GM03348 (cell line): ENCODE results near the gene AMH.

Experiments used
- DNase-seq: peaks from one replicate; pipeline ENCODE4 v3.0.0; 2012; ENCODE audit warnings: low spot score

Gene AMH

GRCh38 chr19:2287585-2288337 is 38.6 kb downstream of the AMH start:
- no peak for DNase-seq

DNA sequence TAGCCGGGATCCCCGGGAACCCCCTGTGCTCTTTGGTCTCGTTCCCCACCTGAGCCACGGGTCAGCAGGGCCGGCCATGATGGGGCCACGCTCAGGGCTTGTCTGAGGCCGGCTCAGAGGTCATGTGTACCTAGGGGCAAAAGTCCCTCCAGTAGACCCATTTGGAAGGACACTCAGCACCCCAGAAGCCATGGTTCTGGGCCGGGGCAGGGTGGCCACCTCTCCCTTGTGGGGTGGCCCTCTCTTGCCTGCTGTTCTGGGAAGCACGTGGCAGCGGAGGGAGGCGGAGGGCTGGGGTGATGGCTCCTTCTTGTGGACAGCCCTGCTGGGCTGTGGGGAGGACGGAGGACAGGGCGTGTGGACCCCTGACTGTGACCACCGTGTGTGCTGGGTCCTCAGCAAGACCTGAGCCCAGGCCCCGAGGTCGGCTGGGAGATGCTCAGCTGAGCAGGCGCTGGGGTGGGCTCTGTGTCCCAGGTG is 39.3 kb downstream of the AMH start:
- no peak for DNase-seq

GRCh38 chr19:2288818-2289713 is 39.9 kb downstream of the AMH start:
- no peak for DNase-seq

- no peak for DNase-seq
Measured at GRCh38 chr19:2289714-2290435, 40.8 kb downstream of the AMH start.

GRCh38 chr19:2290441-2291184 is 41.5 kb downstream of the AMH start:
- no peak for DNase-seq

DNA sequence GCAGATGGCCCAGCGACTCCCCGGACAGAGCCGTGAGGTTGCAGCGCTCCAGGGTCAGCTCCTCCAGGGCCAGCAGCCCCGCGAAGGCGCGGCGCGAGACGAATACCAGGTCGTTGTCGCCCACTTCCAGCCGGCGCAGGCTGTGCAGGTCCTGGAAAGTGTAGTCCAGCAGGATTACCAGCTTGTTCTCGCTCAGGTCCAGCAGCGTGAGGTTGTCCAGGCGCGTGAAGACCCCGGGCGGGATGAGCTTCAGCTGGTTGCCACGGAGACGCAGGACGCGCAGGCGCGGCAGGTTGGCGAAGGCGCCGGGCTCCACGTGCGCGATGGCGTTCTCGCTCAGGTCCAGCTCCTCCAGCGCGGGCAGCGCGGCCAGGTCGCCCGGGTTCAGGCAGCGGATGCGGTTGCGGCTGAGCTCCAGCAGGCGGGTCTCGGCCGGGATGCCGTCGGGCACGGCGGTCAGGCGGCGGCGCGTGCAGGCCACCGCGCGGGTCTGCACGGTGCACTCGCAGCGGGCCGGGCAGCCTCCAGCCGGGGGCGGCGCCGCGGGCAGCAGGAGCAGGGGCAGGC is 42.1 kb downstream of the AMH start:
- DNase-seq: no peak

- DNase-seq: peak; percentile 83
Measured at GRCh38 chr19:2294687-2295335, 45.7 kb downstream of the AMH start.

DNA sequence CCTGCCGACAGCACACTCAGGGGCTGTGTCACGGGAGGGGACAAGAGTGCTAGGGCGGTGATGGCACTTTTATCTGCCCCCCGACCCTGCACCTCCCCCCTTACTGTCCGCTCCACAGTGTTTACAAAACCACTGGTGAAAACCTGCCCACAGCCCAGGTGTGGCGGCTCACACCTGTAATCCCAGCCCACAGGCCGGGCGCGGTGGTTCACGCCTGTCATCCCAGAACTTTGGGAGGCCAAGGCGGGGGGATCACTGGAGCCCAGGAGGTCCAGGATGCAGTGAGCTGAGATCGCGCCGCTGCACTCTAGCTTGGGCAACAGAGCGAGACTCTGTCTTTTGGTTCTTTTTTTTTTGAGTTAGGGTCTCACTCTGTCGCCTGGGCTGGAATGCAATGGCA is 47.0 kb downstream of the AMH start:
- no peak for DNase-seq

DNA sequence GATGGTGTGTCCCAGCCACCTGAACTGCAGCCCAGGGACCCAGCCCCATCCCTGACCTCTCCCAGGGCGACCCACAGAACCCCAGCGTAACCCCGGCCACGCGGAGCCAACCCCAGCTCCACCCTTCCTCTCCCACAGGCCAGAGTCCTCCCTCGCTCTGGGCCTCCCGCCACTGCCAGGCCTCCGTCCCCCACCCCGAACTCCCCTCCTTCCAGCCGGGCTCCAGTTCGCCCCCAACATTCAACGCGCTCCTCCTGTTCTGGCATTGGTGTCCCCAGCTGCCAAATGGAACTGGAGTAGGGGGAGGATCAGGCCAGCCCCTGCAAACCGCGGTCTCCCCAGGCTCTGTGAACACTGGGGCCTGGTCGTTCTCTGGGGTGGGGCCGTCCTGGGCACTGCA is 51.4 kb downstream of the AMH start:
- no peak for DNase-seq
